Activated naive CD8-positive, alpha-beta T cell treated with anti-CD3 and anti-CD28 coated beads, Interleukin-2, amount 10 ng/mL, durations not matched to agents 7 days and 5 days (primary cell): ENCODE data around the gene SAG. TPM values are rescaled to one million over a fixed set of nuclear protein-coding genes. Genes with fewer than 3 reads are reported as not detected.
"Not testable (repeated sequence)": the region's sequence is repeated elsewhere in the genome, so short reads cannot be mapped to it uniquely, and the experiment has no call there.

Experiments
- ATAC-seq: fragments of 150-1000 bp; cut with Tn5 transposase; one replicate; pipeline ENCODE4 v1.10.0; 2021; ENCODE audit warnings: low read depth, moderate library complexity
- POLR2A ChIA-PET: fragments of 350-600 bp; sonication (Branson Sonifier 250); formaldehyde crosslinking; loops from one replicate; lab custom pipeline; 2021; ENCODE audit warnings: antibody characterized with exemption; lab: Charles Lee
- DNase-seq: peaks from one replicate; pipeline ENCODE4 v3.0.0; 2021
- H3K27ac Mint-ChIP-seq: one replicate; pipeline ENCODE4 v1.8.0; 2022; ENCODE audit warnings: mild to moderate bottlenecking, mixed read lengths
- H3K27me3 Mint-ChIP-seq: one replicate; pipeline ENCODE4 v1.8.0; 2022; ENCODE audit warnings: mild to moderate bottlenecking, moderate library complexity, mixed read lengths
- H3K36me3 Mint-ChIP-seq: one replicate; pipeline ENCODE4 v1.8.0; 2021; ENCODE audit warnings: mild to moderate bottlenecking, mixed read lengths
- H3K4me1 Mint-ChIP-seq: one replicate; pipeline ENCODE4 v1.8.0; 2021; ENCODE audit warnings: mixed read lengths
- H3K4me3 Mint-ChIP-seq: one replicate; pipeline ENCODE4 v1.8.0; 2022; ENCODE audit warnings: mild to moderate bottlenecking, moderate library complexity, mixed read lengths
- H3K9me3 Mint-ChIP-seq: one replicate; pipeline ENCODE4 v1.8.0; 2021; ENCODE audit warnings: mixed read lengths
- total RNA-seq, 2 experiments: library from RNA; stranded (reverse); gene quantifications; one replicate each; pipeline ENCODE4 v1.2.3, GENCODE V29; 2021

The SAG gene
- total RNA-seq, 2 experiments from 2014 or later: 0.45 TPM; not detected in 1

GRCh38 chr2:233325256-233325655 lies 17.6 kb downstream of the SAG start:
- POLR2A ChIA-PET: no interaction called here
- H3K36me3 Mint-ChIP-seq: no peaks in the 10 kb centered on the region
- peaks cover 7% of the 10 kb centered on the region for H3K27me3 Mint-ChIP-seq
- ATAC-seq: no peak
- H3K9me3 Mint-ChIP-seq: no peaks in the 10 kb centered on the region
- no peak for DNase-seq
- H3K4me1 Mint-ChIP-seq: peaks cover 25% of the 10 kb centered on the region
- no peak overlapping the region for H3K27ac Mint-ChIP-seq
- H3K4me3 Mint-ChIP-seq: no peak overlapping the region

- no peak overlapping the region for H3K27ac Mint-ChIP-seq
Measured at GRCh38 chr2:233325814-233326213, 18.2 kb downstream of the SAG start.

GRCh38 chr2:233326500-233326899 lies 18.9 kb downstream of the SAG start:
- POLR2A ChIA-PET: no interaction called here
- Mint-ChIP-seq H3K4me3 (no peak overlapping the region), H3K9me3 (no peaks in the 10 kb centered on the region), H3K27me3 (no peaks in the 10 kb centered on the region), H3K4me1 (peaks cover 31% of the 10 kb centered on the region), H3K27ac (no peak overlapping the region), H3K36me3 (peaks cover 3% of the 10 kb centered on the region)
- DNase-seq: no peak
- ATAC-seq: no peak

More at GRCh38 chr2:233325814-233326213, 18.2 kb downstream of the SAG start:
- Mint-ChIP-seq H3K4me3 (no peak overlapping the region), H3K27me3 (peaks cover 2% of the 10 kb centered on the region), H3K9me3 (no peaks in the 10 kb centered on the region), H3K36me3 (peaks cover 1% of the 10 kb centered on the region), H3K4me1 (peaks cover 27% of the 10 kb centered on the region)
- DNase-seq: no peak
- POLR2A ChIA-PET: no interaction called here
- ATAC-seq: no peak

GRCh38 chr2:233328922-233329321 lies 21.3 kb downstream of the SAG start:
- Mint-ChIP-seq H3K27me3 (no peaks in the 10 kb centered on the region), H3K4me3 (no peak overlapping the region), H3K36me3 (peaks cover 6% of the 10 kb centered on the region), H3K4me1 (peaks cover 34% of the 10 kb centered on the region), H3K9me3 (no peaks in the 10 kb centered on the region), H3K27ac (no peak overlapping the region)
- no peak for DNase-seq
- no peak for ATAC-seq
- POLR2A ChIA-PET: no interaction called here

- Mint-ChIP-seq H3K27ac (no peak overlapping the region), H3K9me3 (no peaks in the 10 kb centered on the region), H3K36me3 (peaks cover 6% of the 10 kb centered on the region), H3K4me1 (peaks cover 36% of the 10 kb centered on the region), H3K4me3 (no peak overlapping the region), H3K27me3 (no peaks in the 10 kb centered on the region)
- DNase-seq (no peak), ATAC-seq (no peak)
- POLR2A ChIA-PET: interaction anchor here (1.1 to 1.3 kb wide), 2 partner anchors 26 to 54 kb away, joined by 3 read pairs; no protein-coding TSS in a partner anchor
Measured at GRCh38 chr2:233329489-233330135, 22.0 kb downstream of the SAG start.

- Mint-ChIP-seq H3K27ac (peak overlapping the region; percentile 99), H3K36me3 (peaks cover 6% of the 10 kb centered on the region)
Measured at GRCh38 chr2:233331536-233331935, 23.9 kb downstream of the SAG start.

GRCh38 chr2:233332125-233332524 lies 24.5 kb downstream of the SAG start:
- DNase-seq: no peak
- Mint-ChIP-seq H3K9me3 (no peaks in the 10 kb centered on the region), H3K36me3 (peaks cover 6% of the 10 kb centered on the region), H3K4me1 (peaks cover 39% of the 10 kb centered on the region), H3K27ac (peak overlapping the region; percentile 99), H3K4me3 (peak overlapping the region; percentile 80), H3K27me3 (peaks cover 3% of the 10 kb centered on the region)
- POLR2A ChIA-PET: interaction anchor here (0.6 to 3.0 kb wide), 14 partner anchors 9 to 272 kb away, joined by 3 to 21 read pairs (median 4); partner anchors contain the start of gene INPP5D
- peak; percentile 4 for ATAC-seq

More at GRCh38 chr2:233331536-233331935, 23.9 kb downstream of the SAG start:
- H3K9me3 Mint-ChIP-seq: no peaks in the 10 kb centered on the region
- ATAC-seq (peak; percentile 94), DNase-seq (peak; percentile 67)
- POLR2A ChIA-PET: interaction anchor here (0.7 to 3.0 kb wide), 16 partner anchors 8 to 271 kb away, joined by 3 to 21 read pairs (median 4); partner anchors contain the start of gene INPP5D
- H3K27me3 Mint-ChIP-seq: peaks cover 3% of the 10 kb centered on the region
- H3K4me1 Mint-ChIP-seq: peaks cover 41% of the 10 kb centered on the region
- H3K4me3 Mint-ChIP-seq: peak overlapping the region; percentile 80

GRCh38 chr2:233334915-233335314 lies 27.3 kb downstream of the SAG start:
- POLR2A ChIA-PET: no interaction called here
- no peak overlapping the region for H3K4me3 Mint-ChIP-seq
- peaks cover 9% of the 10 kb centered on the region for H3K27me3 Mint-ChIP-seq
- peaks cover 6% of the 10 kb centered on the region for H3K36me3 Mint-ChIP-seq
- no peak for ATAC-seq
- DNase-seq: no peak
- H3K4me1 Mint-ChIP-seq: peaks cover 45% of the 10 kb centered on the region
- H3K27ac Mint-ChIP-seq: no peak overlapping the region
- H3K9me3 Mint-ChIP-seq: no peaks in the 10 kb centered on the region

- not testable (repeated sequence) for H3K4me3 Mint-ChIP-seq, H3K9me3 Mint-ChIP-seq, DNase-seq, ATAC-seq, H3K27ac Mint-ChIP-seq, H3K36me3 Mint-ChIP-seq, H3K27me3 Mint-ChIP-seq
- H3K4me1 Mint-ChIP-seq: peaks cover 39% of the 10 kb centered on the region
- POLR2A ChIA-PET: interaction anchor here (0.8 kb wide), 1 partner anchor 27 kb away, joined by 3 read pairs; no protein-coding TSS in a partner anchor
Measured at GRCh38 chr2:233336091-233336490, 28.5 kb downstream of the SAG start.

- Mint-ChIP-seq H3K36me3 (peaks cover 2% of the 10 kb centered on the region), H3K27ac (no peak overlapping the region), H3K4me1 (peaks cover 35% of the 10 kb centered on the region), H3K9me3 (no peaks in the 10 kb centered on the region), H3K27me3 (peaks cover 9% of the 10 kb centered on the region), H3K4me3 (no peak overlapping the region)
- no peak for DNase-seq
- ATAC-seq: no peak
- POLR2A ChIA-PET: interaction anchor here (0.7 to 1.4 kb wide), 3 partner anchors 27 to 68 kb away, joined by 3 to 6 read pairs (median 3); no protein-coding TSS in a partner anchor
Measured at GRCh38 chr2:233336541-233336940, 28.9 kb downstream of the SAG start.

GRCh38 chr2:233338046-233338445 lies 30.4 kb downstream of the SAG start:
- peaks cover 26% of the 10 kb centered on the region for H3K4me1 Mint-ChIP-seq
- no peak overlapping the region for H3K4me3 Mint-ChIP-seq
- POLR2A ChIA-PET: interaction anchor here (0.6 to 1.4 kb wide), 3 partner anchors 41 to 277 kb away, joined by 3 to 6 read pairs (median 4); no protein-coding TSS in a partner anchor
- no peak for ATAC-seq
- H3K27ac Mint-ChIP-seq: no peak overlapping the region
- no peak for DNase-seq
- peaks cover 9% of the 10 kb centered on the region for H3K27me3 Mint-ChIP-seq
- H3K36me3 Mint-ChIP-seq: no peaks in the 10 kb centered on the region
- no peaks in the 10 kb centered on the region for H3K9me3 Mint-ChIP-seq

GRCh38 chr2:233338812-233339368 lies 31.3 kb downstream of the SAG start:
- Mint-ChIP-seq H3K4me3 (no peak overlapping the region), H3K27me3 (peaks cover 9% of the 10 kb centered on the region), H3K36me3 (no peaks in the 10 kb centered on the region), H3K9me3 (no peaks in the 10 kb centered on the region), H3K4me1 (peaks cover 18% of the 10 kb centered on the region), H3K27ac (no peak overlapping the region)
- ATAC-seq: no peak
- DNase-seq: no peak
- POLR2A ChIA-PET: interaction anchor here (0.6 kb wide), 1 partner anchor 278 kb away, joined by 4 read pairs; no protein-coding TSS in a partner anchor

GRCh38 chr2:233339427-233339826 lies 31.8 kb downstream of the SAG start:
- Mint-ChIP-seq H3K36me3 (no peaks in the 10 kb centered on the region), H3K27ac (no peak overlapping the region), H3K4me1 (peaks cover 16% of the 10 kb centered on the region), H3K27me3 (peaks cover 9% of the 10 kb centered on the region), H3K4me3 (no peak overlapping the region), H3K9me3 (no peaks in the 10 kb centered on the region)
- POLR2A ChIA-PET: interaction anchor here (1.4 kb wide), 1 partner anchor 14 kb away, joined by 3 read pairs; the partner anchor contains the start of gene DGKD
- ATAC-seq (no peak), DNase-seq (no peak)
